ENCODE results near the gene NKX2-1.

DNA sequence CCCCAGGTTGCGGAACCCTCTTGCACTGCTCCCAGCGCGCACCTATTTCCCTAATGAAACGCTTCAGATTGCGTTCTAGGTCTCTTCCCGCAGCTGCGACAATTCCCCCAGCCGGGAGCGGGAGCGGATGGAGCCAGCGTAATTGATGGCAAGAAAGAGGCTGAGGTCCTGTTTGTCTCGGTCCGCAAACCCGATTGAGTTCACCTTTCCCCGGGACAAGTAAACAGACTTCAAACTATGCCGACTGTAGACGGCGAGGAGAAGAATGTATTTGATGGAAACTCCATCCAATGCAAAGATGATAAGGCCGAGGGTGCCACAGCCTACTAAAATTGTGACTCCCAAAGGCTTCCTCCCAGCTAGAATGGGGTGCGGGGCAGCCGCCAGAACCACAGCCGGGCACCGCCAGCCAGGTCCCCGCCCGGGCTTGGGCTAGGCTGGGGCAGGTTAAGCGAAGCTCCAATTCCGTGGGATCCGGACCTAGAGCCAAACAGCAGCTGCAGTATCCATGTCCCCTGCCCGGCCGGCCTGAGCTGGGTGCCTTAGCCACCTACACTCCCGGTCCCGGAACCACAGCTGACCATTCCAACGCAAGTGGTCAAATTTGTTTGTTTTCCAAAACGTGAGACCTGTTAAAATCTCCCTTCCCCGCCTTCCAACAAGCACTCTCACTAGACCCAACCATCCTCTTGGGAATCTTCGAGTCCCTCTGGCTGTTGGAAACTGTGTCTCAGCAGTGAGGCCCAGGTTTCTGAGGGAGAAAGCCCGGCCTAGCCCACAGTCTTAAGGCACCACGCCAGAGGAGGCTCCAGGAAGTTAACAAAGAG is 5.5 kb downstream of the NKX2-1 start:
- TF ChIP-seq CTCF (IDR thresholded peaks at IDR 0.05; ENCODE audit: low read depth, low read length, poor library complexity, severe bottlenecking) (no peak), EZH2phosphoT487 (IDR thresholded peaks at IDR 0.05; ENCODE audit: borderline replicate concordance, low read length) (no peak)
